Activated naive CD4-positive, alpha-beta T cell treated with anti-CD3 and anti-CD28 coated beads for 36 hours (primary cell): ENCODE measurements around the gene DNAJC1. TPM values are rescaled to one million over a fixed set of nuclear protein-coding genes. Genes with fewer than 3 reads are reported as not detected.
"Not testable (repeated sequence)": the region's sequence is repeated elsewhere in the genome, so short reads cannot be mapped to it uniquely, and the experiment has no call there.

Experiments
- CTCF ChIA-PET: fragments of 350-600 bp; sonication (Branson Sonifier 250); formaldehyde crosslinking; loops from one replicate; lab custom pipeline; 2021; ENCODE audit warnings: antibody characterized with exemption; lab: Charles Lee
- DNase-seq: peaks from one replicate; pipeline ENCODE4 v3.0.0-alpha.2; 2020
- H3K27ac Mint-ChIP-seq: one replicate; pipeline ENCODE4 v1.8.0; 2021; ENCODE audit warnings: mild to moderate bottlenecking, mixed read lengths
- H3K27me3 Mint-ChIP-seq: one replicate; pipeline ENCODE4 v1.8.0; 2021; ENCODE audit warnings: low read depth, mixed read lengths
- H3K36me3 Mint-ChIP-seq: one replicate; pipeline ENCODE4 v1.8.0; 2021; ENCODE audit warnings: low read depth, mixed read lengths
- H3K4me1 Mint-ChIP-seq: one replicate; pipeline ENCODE4 v1.8.0; 2021; ENCODE audit warnings: low read depth, mixed read lengths
- H3K4me3 Mint-ChIP-seq: one replicate; pipeline ENCODE4 v1.8.0; 2021; ENCODE audit warnings: mild to moderate bottlenecking, moderate library complexity, mixed read lengths
- H3K9me3 Mint-ChIP-seq: one replicate; pipeline ENCODE4 v1.8.0; 2021; ENCODE audit warnings: mixed read lengths
- intact Hi-C: fragments of 100-400 bp; cut with micrococcal nuclease; formaldehyde crosslinking; loops from one replicate; pipeline ENCODE4 v1.15.1; 2023
- total RNA-seq, 2 experiments: library from RNA; stranded (reverse); gene quantifications; one replicate each; pipeline ENCODE4 v1.2.3, GENCODE V29; 2021

The DNAJC1 gene
- total RNA-seq, 2 experiments from 2014 or later, result 18.0 to 18.8 TPM

GRCh38 chr10:21831986-21832820, 171.3 kb downstream of the DNAJC1 start:
- H3K9me3 Mint-ChIP-seq, result peaks cover 38% of the 10 kb centered on the region
- CTCF ChIA-PET, result no interaction called here
- H3K27me3 Mint-ChIP-seq, result no peaks in the 10 kb centered on the region
- no peak overlapping the region for H3K4me3 Mint-ChIP-seq
- H3K36me3 Mint-ChIP-seq, result peaks cover 60% of the 10 kb centered on the region
- intact Hi-C loops, result no loop called here
- no peaks in the 10 kb centered on the region for H3K4me1 Mint-ChIP-seq
- H3K27ac Mint-ChIP-seq, result no peak overlapping the region
- DNase-seq, result no peak

GRCh38 chr10:21830037-21830436, 173.5 kb downstream of the DNAJC1 start:
- Mint-ChIP-seq H3K27ac (no peak overlapping the region), H3K4me1 (no peaks in the 10 kb centered on the region), H3K27me3 (no peaks in the 10 kb centered on the region), H3K4me3 (no peak overlapping the region), H3K36me3 (peaks cover 58% of the 10 kb centered on the region), H3K9me3 (peaks cover 41% of the 10 kb centered on the region)
- intact Hi-C loops, result no loop called here
- CTCF ChIA-PET, result no interaction called here
- DNase-seq, result no peak

- DNase-seq, result no peak
- peaks cover 37% of the 10 kb centered on the region for H3K9me3 Mint-ChIP-seq
- H3K27me3 Mint-ChIP-seq, result no peaks in the 10 kb centered on the region
- no peaks in the 10 kb centered on the region for H3K4me1 Mint-ChIP-seq
- peaks cover 41% of the 10 kb centered on the region for H3K36me3 Mint-ChIP-seq
- CTCF ChIA-PET, result no interaction called here
- intact Hi-C loops, result no loop called here
- no peak overlapping the region for H3K4me3 Mint-ChIP-seq
- H3K27ac Mint-ChIP-seq, result no peak overlapping the region
Observed at GRCh38 chr10:21827308-21827707, 176.2 kb downstream of the DNAJC1 start.

- intact Hi-C loops, result no loop called here
- CTCF ChIA-PET, result no interaction called here
- no peaks in the 10 kb centered on the region for H3K4me1 Mint-ChIP-seq
- no peak overlapping the region for H3K4me3 Mint-ChIP-seq
- no peak overlapping the region for H3K27ac Mint-ChIP-seq
- H3K27me3 Mint-ChIP-seq, result no peaks in the 10 kb centered on the region
- H3K9me3 Mint-ChIP-seq, result peaks cover 34% of the 10 kb centered on the region
- peaks cover 38% of the 10 kb centered on the region for H3K36me3 Mint-ChIP-seq
- DNase-seq, result no peak
Observed at GRCh38 chr10:21826725-21827124, 176.8 kb downstream of the DNAJC1 start.

GRCh38 chr10:21825345-21825744, 178.2 kb downstream of the DNAJC1 start:
- Mint-ChIP-seq H3K4me1 (no peaks in the 10 kb centered on the region), H3K9me3 (peaks cover 29% of the 10 kb centered on the region), H3K27ac (no peak overlapping the region), H3K36me3 (peaks cover 32% of the 10 kb centered on the region), H3K4me3 (no peak overlapping the region), H3K27me3 (no peaks in the 10 kb centered on the region)
- CTCF ChIA-PET, result no interaction called here
- intact Hi-C loops, result no loop called here
- no peak for DNase-seq

- no peak for DNase-seq
- Mint-ChIP-seq H3K27ac (no peak overlapping the region), H3K36me3 (peaks cover 26% of the 10 kb centered on the region), H3K4me3 (no peak overlapping the region), H3K9me3 (peaks cover 23% of the 10 kb centered on the region), H3K27me3 (no peaks in the 10 kb centered on the region), H3K4me1 (no peaks in the 10 kb centered on the region)
- CTCF ChIA-PET, result no interaction called here
- intact Hi-C loops, result no loop called here
Observed at GRCh38 chr10:21824409-21824808, 179.1 kb downstream of the DNAJC1 start.

GRCh38 chr10:21823617-21824016, 179.9 kb downstream of the DNAJC1 start:
- CTCF ChIA-PET, result interaction anchor here (0.6 kb wide), 1 partner anchor 557 kb away, joined by 3 read pairs; no protein-coding TSS in a partner anchor
- DNase-seq, result no peak
- Mint-ChIP-seq H3K9me3 (peaks cover 20% of the 10 kb centered on the region), H3K36me3 (peaks cover 24% of the 10 kb centered on the region), H3K27me3 (no peaks in the 10 kb centered on the region), H3K4me3 (no peak overlapping the region), H3K4me1 (no peaks in the 10 kb centered on the region), H3K27ac (no peak overlapping the region)
- intact Hi-C loops, result no loop called here

- intact Hi-C loops, H3K4me3 Mint-ChIP-seq, DNase-seq, H3K27me3 Mint-ChIP-seq, H3K27ac Mint-ChIP-seq, CTCF ChIA-PET, H3K4me1 Mint-ChIP-seq: not testable (repeated sequence)
- Mint-ChIP-seq H3K36me3 (peaks cover 20% of the 10 kb centered on the region), H3K9me3 (peaks cover 19% of the 10 kb centered on the region)
Observed at GRCh38 chr10:21822273-21822672, 181.3 kb downstream of the DNAJC1 start.

- intact Hi-C loops, result no loop called here
Observed at GRCh38 chr10:21820952-21821351, 182.6 kb downstream of the DNAJC1 start.

GRCh38 chr10:21818416-21818815, 185.1 kb downstream of the DNAJC1 start:
- H3K27me3 Mint-ChIP-seq, H3K4me1 Mint-ChIP-seq, intact Hi-C loops, H3K27ac Mint-ChIP-seq, CTCF ChIA-PET, DNase-seq, H3K4me3 Mint-ChIP-seq, H3K9me3 Mint-ChIP-seq: not testable (repeated sequence)
- peaks cover 14% of the 10 kb centered on the region for H3K36me3 Mint-ChIP-seq

More at GRCh38 chr10:21820952-21821351, 182.6 kb downstream of the DNAJC1 start:
- Mint-ChIP-seq H3K27me3 (no peaks in the 10 kb centered on the region), H3K4me3 (no peak overlapping the region), H3K4me1 (no peaks in the 10 kb centered on the region), H3K9me3 (peaks cover 9% of the 10 kb centered on the region), H3K27ac (no peak overlapping the region), H3K36me3 (peaks cover 12% of the 10 kb centered on the region)
- CTCF ChIA-PET, result no interaction called here
- no peak for DNase-seq

GRCh38 chr10:21814866-21815265, 188.7 kb downstream of the DNAJC1 start:
- Mint-ChIP-seq H3K4me3 (no peak overlapping the region), H3K4me1 (no peaks in the 10 kb centered on the region), H3K27ac (no peak overlapping the region), H3K36me3 (peaks cover 12% of the 10 kb centered on the region), H3K9me3 (peaks cover 4% of the 10 kb centered on the region), H3K27me3 (no peaks in the 10 kb centered on the region)
- CTCF ChIA-PET, result no interaction called here
- DNase-seq, result no peak
- intact Hi-C loops, result no loop called here

GRCh38 chr10:21813946-21814345, 189.6 kb downstream of the DNAJC1 start:
- intact Hi-C loops, result no loop called here
- Mint-ChIP-seq H3K4me3 (no peak overlapping the region), H3K4me1 (no peaks in the 10 kb centered on the region), H3K27ac (no peak overlapping the region), H3K36me3 (peaks cover 12% of the 10 kb centered on the region), H3K27me3 (no peaks in the 10 kb centered on the region), H3K9me3 (peaks cover 4% of the 10 kb centered on the region)
- CTCF ChIA-PET, result no interaction called here
- no peak for DNase-seq

- no peaks in the 10 kb centered on the region for H3K4me1 Mint-ChIP-seq
- intact Hi-C loops, result no loop called here
- H3K27me3 Mint-ChIP-seq, result no peaks in the 10 kb centered on the region
- DNase-seq, result no peak
- H3K27ac Mint-ChIP-seq, result no peak overlapping the region
- CTCF ChIA-PET, result no interaction called here
- H3K36me3 Mint-ChIP-seq, result peaks cover 9% of the 10 kb centered on the region
- H3K9me3 Mint-ChIP-seq, result peaks cover 4% of the 10 kb centered on the region
- no peak overlapping the region for H3K4me3 Mint-ChIP-seq
Observed at GRCh38 chr10:21811245-21811585, 192.3 kb downstream of the DNAJC1 start.
